ENCODE measurements around the gene JAK2.
A peak's percentile ranks its signal among the peaks of the same experiment; 100 is the strongest.
"Not testable (repeated sequence)": the region's sequence is repeated elsewhere in the genome, so short reads cannot be mapped to it uniquely, and the experiment has no call there.

The JAK2 gene

DNA sequence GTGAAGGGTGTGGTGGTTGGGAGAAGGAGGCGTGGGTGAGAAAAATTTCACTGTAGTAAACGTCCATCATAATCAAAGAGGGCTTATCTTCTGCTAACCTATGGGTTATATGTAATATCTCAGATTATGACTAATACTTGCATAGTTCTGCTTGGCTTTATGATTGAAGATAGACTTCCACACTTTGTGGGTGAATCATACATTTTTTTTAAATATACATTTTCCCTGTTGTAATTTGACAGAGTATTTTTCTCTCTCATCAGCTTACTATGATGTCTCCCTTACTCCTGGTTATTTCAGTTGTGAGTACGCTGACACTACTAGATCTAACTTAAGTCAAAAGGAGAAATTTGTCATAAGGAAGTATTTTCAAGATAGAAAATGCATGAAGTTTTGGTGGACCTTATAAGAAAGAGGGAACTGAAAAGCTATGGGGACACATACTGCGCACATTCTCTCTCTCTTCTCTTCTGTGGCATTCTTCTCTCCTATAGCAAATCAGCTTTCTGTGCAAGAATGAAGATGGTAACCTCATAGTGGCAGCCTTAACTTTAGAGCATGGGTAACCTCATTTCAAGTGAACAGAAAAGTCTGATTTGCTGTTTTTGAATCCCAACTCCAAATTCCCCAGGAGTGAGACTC, 4.9 kb upstream of the JAK2 start:
- DNase-seq (ENCODE audit: low read depth) = no peak

DNA sequence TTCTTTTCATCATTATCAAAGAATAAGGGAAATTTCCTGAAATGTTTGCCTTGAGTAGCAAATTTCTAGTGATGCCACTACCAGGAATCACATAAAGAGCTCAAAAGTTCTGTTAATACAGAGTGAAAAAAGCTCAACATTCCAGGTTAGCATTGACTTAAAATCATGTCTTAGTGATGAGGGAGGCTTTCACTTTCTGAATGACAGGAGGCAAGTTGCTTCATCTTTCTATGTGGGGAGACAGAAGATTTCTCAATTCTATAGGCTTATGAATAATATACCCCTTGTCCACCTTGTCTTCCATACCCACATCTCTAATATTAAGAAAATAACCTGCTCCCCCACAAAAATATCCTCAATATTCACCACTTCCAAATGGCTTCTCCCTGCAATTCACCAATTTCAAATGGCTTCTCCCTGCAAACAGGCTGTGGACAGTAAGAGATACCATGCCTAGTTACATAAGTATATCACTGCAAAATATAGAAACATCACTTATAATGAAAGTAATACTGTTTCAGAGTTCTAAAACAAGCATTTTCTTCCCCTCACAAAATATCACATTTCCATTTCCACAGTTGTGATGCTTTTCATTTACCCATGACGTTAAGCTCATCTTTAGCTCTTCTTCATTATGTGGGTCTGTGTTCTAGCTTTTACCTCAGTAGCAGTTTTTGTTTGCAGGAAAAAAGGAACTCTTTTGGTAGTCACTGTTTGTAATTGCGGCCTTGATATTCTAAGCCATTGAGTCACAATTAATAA, 2.2 kb upstream of the JAK2 start:
- no peak for DNase-seq (ENCODE audit: low read depth)

DNA sequence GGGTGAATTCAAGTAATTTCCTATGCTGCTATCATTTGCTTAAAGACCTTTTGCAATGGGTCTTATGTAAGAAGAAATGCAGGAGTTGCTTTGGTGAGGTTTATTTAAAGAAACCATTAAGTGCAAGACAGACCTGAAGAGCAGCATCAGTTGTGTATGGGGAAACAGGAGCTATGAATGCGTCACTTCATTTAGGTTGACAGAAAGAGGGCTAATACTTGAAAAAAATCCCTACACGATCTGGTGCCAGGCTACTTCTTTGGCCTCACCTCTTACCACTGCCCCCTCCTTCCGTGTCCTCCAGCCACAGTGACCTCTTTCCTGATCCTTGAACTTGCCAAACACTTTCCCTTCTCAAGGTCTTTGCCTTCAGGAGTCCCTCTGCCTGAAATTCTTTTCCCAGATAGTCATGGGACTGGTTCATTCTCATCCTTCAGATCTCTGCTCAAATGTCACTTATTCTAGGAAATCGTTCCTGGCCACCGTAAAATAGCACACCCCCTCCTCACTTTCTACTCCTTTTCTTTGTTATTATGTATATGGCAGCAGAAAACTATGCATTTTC, 1.4 kb upstream of the JAK2 start:
- no peak for DNase-seq (ENCODE audit: low read depth)

DNA sequence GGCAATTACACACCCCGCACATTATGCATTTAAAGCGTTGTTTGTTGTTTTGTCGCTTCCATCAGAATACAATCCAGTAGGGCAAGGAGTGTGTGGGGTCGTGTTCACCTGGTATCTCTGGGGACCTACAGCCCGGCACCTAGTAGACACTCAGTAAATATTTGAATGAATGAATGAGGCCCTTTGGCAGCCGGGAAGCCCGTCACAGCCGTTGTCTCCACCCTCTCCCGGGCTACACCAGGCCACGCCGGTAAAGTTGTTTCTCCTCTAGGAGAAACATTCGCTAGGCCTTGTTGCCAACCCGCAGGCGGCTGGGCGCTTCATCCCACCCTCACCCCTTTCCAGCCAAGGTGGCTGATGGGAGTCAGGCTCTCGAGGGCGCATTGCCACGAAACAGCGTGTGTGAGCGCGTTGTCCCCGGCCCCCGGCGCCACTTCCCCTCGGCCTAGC, 876 bp upstream of the JAK2 start:
- DNase-seq (ENCODE audit: low read depth) = no peak

DNA sequence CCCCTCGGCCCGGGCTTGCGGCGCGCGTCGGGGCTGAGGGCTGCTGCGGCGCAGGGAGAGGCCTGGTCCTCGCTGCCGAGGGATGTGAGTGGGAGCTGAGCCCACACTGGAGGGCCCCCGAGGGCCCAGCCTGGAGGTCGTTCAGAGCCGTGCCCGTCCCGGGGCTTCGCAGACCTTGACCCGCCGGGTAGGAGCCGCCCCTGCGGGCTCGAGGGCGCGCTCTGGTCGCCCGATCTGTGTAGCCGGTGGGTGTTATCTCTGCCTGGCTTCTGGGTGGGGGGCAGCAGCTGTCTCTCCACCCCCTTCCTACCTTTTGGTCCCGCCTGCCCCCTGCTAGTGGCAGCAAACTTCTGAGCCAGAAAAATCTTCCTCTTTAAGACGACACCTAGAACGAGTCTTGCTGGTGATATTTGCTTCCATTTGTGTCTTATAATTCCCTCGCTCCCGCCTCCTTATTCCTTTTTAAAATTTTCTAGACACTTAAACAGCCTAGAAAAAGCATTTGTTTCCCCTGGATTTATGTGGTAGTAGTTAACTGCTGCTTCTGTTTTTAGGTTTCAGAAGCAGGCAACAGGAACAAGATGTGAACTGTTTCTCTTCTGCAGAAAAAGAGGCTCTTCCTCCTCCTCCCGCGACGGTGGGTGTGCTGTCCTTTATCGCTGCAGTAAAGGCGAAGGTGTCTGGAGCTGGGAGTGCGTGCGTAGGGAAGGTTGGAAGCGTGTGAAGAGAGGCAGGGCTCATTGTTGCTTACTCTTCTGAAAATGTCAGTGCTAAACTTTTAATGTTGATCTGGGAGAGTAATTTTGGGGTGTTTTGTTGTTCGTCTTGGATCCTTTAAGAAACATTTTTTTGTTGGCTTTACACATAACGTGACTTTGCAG, 554 bp downstream of the JAK2 start:
- DNase-seq (ENCODE audit: low read depth) = peak; percentile 24

DNA sequence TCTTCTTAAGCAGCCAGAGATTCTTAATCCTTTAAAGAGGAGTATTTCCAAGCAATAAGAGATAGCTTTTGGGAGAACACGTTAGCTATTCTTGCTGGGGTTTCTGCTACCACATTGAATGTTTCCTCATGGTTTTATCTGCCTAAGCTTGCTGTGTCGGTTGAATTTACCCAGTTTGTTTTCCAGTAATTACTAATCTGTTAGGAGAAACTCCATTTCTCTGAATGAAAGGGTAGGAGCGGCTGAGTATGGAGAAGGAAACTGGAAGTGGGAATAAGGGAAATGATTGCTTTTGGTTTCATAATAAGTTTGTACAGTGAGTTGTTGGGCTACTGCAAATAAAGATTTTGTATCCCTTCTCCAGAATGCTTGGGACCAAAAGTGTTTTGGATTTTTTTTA, 1.2 kb downstream of the JAK2 start:
- DNase-seq (ENCODE audit: low read depth) = no peak

DNA sequence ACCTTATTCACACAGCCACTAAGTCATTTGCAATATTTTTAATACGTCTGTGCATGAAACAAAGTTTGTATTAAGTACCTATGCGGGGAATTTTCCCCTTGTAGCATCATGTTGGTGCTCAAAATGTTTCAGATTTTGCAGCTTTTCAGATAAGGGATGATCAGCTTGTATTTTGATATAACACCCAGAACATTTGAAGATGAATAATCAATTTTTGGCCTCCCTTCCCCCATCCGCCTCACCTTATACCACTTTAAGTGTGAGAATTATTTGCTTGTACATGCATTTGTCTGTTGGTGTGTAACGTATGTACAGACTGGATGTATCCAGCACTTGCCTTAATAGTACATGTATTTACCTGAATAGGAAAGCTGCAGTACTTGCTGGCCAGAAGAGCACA, 1.7 kb downstream of the JAK2 start:
- DNase-seq (ENCODE audit: low read depth) = no peak

DNA sequence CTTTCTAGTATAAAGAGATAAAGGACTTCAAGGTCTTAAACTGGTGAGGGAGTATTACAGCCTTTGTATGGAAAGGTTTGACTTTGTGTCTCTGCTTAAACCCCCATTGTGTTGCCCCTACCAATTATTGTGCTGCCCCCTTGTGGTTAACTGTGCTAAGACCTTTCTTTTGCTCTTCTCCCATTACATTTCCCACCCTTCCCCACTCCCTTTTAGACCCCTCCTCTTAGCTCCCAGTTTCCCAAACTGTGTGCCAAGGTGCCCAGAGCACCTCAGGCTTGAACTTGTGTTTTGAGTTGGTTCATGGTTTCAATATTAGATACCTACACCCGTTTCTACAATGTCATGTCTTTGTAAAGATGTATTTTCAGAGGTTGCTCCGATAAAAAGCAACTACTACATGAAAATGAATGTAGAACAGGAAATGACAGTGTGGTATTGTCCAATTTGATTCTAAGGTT, 2.9 kb downstream of the JAK2 start:
- DNase-seq (ENCODE audit: low read depth) = peak; percentile 50

DNA sequence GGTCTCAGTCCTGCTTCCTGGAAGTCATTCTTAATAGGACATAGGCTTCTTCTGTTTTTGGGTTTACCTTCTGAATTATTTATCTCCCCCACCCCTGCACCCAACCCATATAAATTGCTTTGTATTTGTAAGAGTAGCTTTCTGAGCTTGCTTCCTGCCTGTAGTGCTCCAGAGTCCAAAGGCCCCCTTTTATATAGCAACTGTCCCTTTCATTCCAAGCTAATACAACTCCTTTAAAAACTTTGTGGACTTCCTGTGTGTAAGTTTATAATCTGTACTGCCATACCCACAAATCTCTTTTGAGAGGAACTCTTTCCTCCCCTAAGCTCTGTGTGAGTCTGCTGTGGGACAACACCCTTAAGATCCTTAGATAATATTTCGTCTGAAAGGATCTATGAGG, 7.8 kb downstream of the JAK2 start:
- DNase-seq (ENCODE audit: low read depth) = no peak

DNA sequence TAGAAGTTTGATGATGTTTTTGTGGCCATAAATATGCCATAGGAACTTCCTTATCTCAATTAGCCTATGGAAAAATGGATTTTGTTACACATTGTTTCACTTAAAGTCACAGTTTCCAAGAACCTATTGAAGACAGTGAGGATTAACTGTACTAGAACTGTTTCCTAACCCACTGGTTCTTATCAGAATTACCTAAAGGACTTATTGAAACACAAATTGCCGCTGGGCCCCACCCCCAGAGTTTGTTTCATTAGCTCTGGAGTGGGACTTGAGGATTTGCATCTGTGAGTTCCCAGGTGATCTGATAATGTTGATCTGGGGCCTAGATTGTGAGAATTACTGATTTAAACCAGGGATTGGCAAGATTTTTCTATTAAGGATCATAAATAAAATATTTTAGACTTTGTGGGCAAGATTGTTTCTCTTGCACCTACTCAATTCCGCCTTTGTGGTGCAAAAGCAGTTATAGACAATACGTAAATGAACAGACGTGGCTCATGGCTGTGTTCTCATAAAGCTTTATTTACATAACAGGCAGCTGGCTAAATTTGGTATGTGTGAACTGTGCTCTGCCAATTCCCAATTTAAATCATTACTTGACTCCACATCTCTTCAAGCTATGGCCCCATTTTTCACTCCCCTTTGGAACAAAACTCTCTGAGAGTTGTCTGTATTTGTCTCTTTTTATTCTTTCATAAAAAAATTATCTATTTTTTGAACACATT, 9.3 kb downstream of the JAK2 start:
- DNase-seq (ENCODE audit: low read depth) = no peak

DNA sequence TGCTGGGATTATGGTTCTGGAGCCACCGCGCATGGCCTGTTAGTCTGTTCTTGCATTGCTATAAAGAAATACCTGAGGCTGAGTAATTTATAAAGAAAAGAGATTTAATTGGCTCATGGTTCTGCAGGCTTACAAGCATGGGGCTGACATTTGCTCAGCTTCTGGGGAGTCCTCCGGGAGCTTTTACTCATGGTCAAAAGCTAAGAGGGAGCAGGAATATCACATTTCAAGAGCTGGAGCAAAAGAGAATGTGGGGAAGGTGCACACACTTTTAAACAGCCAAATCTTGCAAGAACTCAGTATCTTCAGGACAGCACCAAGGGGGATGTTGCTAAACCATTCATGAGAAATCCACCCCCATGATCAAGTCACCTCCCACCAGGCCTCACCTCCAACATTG, 12.1 kb downstream of the JAK2 start:
- peak; percentile 31 for DNase-seq (ENCODE audit: low read depth)

DNA sequence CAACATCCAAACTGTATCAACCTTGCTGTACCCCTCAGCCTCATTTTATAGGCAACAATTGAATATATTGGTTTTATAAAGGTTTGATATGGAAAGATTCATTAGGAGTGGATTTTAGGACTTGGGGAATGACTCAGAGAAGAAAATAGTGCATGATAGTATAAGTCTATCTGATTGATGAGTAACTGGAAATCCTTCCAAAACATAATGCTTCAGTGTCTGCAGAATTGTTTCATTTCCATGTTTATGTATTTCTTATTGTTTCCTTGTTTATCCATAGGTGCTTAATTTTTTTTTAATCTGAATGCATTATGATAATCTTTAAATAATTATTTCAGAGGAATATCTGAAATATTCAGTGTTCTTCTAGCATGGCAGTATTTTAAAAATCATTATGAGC, 12.6 kb downstream of the JAK2 start:
- DNase-seq (ENCODE audit: low read depth) = no peak

DNA sequence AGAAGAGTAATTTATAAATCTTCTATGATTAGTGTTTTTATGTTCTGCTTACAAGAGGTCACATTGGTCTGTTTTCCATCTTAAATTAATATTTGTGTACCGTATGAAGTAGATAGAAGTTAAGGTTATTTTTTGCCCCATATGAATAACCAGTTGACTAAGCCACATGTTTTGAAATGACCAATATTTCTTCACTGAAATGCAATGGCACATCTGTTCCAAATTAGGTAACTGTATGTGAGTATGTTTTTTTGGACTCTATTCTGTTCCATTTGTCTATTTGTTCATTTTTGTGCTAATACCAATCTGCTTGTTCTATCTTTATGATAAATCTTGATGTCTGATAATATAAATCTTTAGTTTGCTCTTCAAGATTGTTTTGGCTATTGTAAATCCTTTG, 17.7 kb downstream of the JAK2 start:
- peak; percentile 82 for DNase-seq (ENCODE audit: low read depth)

DNA sequence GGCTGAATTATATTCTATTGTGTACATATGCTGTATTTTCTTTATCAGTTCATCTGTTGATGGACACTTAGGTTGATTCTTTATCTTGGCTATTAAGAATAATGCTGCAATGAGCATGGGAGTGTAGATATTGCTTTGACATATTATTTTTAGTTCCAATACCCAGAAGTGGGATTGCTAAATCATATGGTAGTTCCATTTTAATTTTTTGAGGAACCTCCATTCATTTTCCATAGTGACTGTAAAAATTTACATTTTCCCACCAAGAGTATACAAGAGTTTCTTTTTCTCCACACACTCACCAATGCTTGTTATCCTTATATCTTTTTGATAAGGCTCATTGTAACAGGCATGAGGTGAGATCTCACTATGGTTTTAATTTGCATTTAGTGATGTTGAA, 19.4 kb downstream of the JAK2 start:
- no peak for DNase-seq (ENCODE audit: low read depth)

DNA sequence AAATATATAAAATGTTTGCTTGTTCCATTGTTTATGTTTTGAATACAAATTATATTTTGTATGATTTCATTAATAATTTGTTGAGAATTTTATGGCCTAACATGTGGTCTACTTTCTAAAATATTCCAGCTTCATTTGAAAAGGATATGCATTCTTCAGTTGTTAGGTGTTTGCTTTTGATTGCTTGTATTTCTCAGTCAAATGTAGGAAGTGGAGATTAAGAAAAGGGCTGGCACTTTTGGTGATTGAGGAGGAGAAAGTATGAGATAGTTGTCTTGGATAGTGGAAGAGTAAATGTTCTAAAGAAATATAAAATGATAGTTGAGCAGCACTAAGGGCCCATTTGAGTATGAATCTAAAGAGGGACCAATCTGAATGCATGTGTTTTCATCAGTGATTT, 23.1 kb downstream of the JAK2 start:
- DNase-seq (ENCODE audit: low read depth) = no peak

DNA sequence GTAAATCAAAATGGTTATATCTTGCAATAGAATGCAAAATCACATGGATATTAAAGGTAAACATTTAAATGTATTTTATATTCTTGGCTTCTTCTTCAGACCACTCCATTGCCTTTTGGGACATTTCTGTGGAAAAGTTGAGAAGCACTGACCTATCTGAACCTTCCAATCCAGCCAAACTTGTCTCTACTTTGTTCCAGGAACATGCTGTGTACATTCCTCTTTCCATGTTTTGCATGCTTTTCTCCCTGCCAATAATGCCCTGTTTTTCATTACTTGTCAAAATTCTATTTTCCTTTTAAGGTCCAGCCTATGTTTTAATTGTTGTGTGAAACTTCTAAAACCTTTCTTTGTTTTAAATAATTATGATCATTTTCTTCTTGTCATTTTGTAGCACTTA, 28.3 kb downstream of the JAK2 start:
- peak; percentile 66 for DNase-seq (ENCODE audit: low read depth)

DNA sequence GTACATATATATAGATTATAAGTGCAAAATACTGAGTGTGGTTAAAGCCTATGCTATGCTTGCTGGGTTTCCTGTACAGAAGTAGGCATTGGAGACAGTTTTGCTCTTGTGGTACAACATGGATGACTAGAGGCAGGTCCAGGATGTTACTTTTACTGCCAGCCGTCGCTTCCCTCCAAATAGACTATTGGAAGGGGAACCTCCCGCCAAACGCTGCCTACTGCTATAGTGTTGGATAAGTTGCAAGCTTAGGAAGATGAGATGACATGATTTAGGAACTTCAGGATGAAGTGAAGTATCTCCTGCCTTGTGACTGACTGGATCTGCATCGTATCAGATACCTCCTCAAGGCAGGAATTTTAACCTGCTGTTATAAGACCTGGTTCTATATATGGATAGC, 30.9 kb downstream of the JAK2 start:
- no peak for DNase-seq (ENCODE audit: low read depth)

DNA sequence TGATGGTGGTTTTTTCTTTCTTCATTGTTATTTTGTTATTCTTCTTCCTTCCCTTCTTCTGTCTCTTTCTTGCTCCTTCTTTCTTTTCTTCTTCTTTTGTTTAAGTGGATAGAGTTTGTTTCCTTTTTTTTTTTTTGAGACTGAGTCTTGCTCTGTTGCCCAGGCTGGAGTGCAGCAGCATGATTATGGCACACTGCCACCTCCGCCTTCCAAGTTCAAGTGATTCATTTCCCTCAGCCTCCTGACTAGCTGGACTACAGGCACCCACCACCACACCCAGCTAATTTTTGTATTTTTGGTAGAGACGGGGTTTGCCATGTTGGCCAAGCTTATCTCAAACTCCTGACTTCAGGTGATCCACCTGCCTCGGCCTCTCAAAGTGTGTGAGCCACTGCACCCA, 40.3 kb downstream of the JAK2 start:
- no peak for DNase-seq (ENCODE audit: low read depth)

DNA sequence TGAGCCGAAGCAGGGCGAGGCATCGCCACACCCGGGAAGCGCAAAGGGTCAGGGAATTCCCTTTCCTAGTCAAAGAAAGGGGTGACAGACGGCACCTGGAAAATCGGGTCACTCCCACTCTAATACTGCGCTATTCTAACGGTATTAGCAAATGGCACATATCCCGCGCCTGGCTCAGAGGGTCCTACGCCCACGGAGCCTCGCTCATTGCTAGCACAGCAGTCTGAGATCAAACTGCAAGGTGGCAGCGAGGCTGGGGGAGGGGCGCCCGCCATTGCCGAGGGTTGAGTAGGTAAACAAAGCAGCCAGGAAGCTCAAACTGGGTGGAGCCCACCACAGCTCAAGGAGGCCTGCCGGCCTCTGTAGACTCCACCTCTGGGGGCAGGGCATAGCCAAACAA, 46.9 kb downstream of the JAK2 start:
- DNase-seq (ENCODE audit: low read depth) = not testable (repeated sequence)

DNA sequence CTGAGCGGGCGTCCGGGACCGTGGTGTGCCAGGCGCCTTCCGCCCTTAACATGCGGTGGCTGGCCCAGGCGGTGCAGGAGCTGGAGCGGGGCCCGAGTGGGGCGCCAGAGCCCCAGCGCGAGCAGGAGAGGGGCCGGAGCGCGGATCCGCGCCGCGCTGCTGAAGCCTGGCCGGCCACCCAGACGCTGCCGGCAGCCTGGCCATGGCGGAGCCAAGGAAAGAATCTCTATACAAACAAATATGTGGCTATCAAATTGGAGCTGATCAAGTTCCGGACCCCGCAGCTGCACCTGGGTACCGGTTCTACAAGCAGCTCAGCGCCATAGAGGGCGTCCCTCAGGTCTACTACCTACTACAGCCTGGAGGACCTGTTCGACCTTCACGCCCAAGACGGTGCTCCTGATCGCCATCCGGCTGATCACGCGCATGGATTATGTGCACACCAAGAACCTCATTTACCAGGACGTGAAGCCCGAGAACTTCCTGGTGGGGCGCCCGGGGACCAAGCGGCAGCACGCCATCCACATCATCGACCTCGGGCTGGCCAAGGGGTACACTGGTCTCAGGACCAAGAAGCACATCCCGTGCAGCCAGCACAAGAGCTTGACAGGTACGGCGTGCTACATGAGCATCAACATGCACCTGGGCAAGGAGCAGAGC, 55.8 kb downstream of the JAK2 start:
- no peak for DNase-seq (ENCODE audit: low read depth)

DNA sequence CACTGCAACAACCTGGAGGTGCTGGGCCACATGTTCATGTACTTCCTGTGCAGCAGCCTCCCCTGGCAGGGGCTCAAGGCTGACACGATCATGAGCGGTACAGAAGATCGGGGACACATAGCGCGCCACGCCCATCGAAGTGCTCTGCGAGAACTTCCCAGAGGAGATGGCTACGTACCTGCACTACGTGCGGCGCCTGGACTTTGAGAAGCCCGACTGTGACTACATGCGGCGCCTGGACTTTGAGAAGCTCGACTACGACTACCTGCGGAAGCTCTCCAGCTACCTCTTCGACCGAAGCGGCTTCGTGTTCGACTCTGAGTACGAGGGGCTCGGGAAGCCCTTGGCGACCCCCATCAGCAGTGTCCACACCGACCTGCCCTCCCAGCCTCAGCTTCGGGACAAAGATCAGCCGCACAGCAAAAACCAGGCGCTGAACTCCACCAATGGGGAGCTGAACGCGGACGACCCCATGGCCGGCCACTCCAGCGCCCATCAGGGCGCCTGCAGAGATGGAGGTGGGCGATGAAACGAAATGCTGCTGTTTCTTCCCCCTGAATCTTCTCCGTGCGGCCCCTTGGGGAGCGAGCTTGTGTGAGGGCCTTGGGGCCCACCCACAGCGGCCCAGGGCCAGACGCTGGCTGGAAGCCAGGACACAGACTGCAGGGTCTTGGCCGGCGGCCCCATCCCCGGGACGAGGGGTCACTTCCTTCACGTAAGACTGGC, 56.5 kb downstream of the JAK2 start:
- no peak for DNase-seq (ENCODE audit: low read depth)
